Ishikawa (cell line): ENCODE measurements around the gene RXRA.

Experiments
- CEBPB ChIP-seq: IDR thresholded peaks from 2 replicates; pipeline ENCODE4 v1.6.1; 2012
- CREB1 ChIP-seq: IDR thresholded peaks from 2 replicates; pipeline ENCODE4 v1.6.1; 2012; ENCODE audit warnings: low read depth
- EGR1 ChIP-seq: IDR thresholded peaks from 2 replicates; pipeline ENCODE4 v1.6.1; 2012
- EP300 ChIP-seq: IDR thresholded peaks from 2 replicates; pipeline ENCODE4 v1.6.1; 2012; ENCODE audit warnings: borderline replicate concordance
- MAX ChIP-seq: IDR thresholded peaks from 2 replicates; pipeline ENCODE4 v1.6.1; 2012
- NFIC ChIP-seq: IDR thresholded peaks from 2 replicates; pipeline ENCODE4 v1.6.1; 2012
- RAD21 ChIP-seq: IDR thresholded peaks from 2 replicates; pipeline ENCODE4 v1.6.1; 2012; ENCODE audit warnings: low read depth
- TAF1 ChIP-seq: IDR thresholded peaks from 2 replicates; pipeline ENCODE4 v1.6.1; 2012; ENCODE audit warnings: low read depth, mild to moderate bottlenecking
- TEAD4 ChIP-seq: IDR thresholded peaks from 2 replicates; pipeline ENCODE4 v1.6.1; 2012
- USF1 ChIP-seq: IDR thresholded peaks from 2 replicates; pipeline ENCODE4 v1.6.1; 2012
- TF ChIP-seq, protein P1 (sequence below): IDR thresholded peaks from 2 replicates; pipeline ENCODE4 v1.6.1; 2012; ENCODE audit warnings: low read depth, mild to moderate bottlenecking

DNA sequence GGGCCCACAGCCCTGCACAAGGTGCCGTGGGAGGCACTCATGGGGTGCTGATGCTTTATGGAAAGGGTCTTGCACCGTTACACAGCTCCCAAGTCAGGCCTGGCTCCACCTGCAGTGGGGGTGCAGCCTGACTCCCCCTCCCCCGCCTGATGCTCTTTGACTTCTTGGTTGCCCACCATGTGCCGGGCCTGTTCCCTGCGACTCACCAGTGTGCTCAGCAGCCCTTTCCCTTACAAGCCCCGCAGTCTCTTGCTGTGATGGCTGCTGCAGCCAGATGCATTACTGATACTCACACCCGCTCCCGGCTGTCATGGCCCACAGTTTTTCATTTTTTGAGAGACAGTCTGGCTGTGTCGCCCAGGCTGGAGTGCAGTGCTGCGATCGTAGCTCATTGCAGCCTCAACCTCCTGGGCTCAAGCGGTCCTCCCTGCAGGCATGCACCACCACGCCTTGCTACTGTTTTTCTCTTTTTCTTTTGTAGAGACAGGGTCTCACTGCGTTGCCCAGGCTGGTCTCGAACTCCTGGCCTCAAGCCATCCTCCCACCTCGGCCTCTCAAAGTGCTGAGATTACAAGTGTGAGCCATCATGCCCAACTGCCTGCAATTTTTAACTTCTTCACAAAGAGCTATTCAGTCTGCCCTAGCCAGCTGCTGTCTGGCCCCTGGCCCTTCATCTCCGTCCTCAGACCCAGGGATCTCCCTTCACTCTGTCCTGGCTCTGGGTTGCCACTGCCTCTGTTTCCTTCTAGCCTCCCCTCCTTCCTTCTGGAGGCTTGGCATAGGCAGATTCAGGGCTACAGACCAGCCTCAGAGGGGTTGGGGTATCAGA, 109.5 kb downstream of the RXRA start:
- TF ChIP-seq TAF1 (no peak), USF1 (no peak), TEAD4 (no peak), MAX (no peak), EP300 (no peak), RAD21 (no peak), CEBPB (no peak), CREB1 (no peak), EGR1 (no peak), NFIC (no peak)
- TF ChIP-seq, protein P1, sequence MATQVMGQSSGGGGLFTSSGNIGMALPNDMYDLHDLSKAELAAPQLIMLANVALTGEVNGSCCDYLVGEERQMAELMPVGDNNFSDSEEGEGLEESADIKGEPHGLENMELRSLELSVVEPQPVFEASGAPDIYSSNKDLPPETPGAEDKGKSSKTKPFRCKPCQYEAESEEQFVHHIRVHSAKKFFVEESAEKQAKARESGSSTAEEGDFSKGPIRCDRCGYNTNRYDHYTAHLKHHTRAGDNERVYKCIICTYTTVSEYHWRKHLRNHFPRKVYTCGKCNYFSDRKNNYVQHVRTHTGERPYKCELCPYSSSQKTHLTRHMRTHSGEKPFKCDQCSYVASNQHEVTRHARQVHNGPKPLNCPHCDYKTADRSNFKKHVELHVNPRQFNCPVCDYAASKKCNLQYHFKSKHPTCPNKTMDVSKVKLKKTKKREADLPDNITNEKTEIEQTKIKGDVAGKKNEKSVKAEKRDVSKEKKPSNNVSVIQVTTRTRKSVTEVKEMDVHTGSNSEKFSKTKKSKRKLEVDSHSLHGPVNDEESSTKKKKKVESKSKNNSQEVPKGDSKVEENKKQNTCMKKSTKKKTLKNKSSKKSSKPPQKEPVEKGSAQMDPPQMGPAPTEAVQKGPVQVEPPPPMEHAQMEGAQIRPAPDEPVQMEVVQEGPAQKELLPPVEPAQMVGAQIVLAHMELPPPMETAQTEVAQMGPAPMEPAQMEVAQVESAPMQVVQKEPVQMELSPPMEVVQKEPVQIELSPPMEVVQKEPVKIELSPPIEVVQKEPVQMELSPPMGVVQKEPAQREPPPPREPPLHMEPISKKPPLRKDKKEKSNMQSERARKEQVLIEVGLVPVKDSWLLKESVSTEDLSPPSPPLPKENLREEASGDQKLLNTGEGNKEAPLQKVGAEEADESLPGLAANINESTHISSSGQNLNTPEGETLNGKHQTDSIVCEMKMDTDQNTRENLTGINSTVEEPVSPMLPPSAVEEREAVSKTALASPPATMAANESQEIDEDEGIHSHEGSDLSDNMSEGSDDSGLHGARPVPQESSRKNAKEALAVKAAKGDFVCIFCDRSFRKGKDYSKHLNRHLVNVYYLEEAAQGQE = no peak
